GM19035 (cell line): Measurements from ENCODE around the gene KCNMB2.
"Not testable (repeated sequence)": the region's sequence is repeated elsewhere in the genome, so short reads cannot be mapped to it uniquely, and the experiment has no call there.

Experiments used
- ATAC-seq: cut with Tn5 transposase; IDR thresholded peaks from one replicate; pipeline ENCODE4 v1.9.1; 2021; ENCODE audit not compliant: unreplicated experiment

KCNMB2 gene

GRCh38 chr3:178850450-178851190, 314.4 kb downstream of the KCNMB2 start:
- ATAC-seq = no peak

GRCh38 chr3:178851564-178851963, 315.3 kb downstream of the KCNMB2 start:
- no peak for ATAC-seq

GRCh38 chr3:178856804-178857203, 320.6 kb downstream of the KCNMB2 start:
- ATAC-seq = no peak

GRCh38 chr3:178859386-178859785, 323.1 kb downstream of the KCNMB2 start:
- no peak for ATAC-seq

GRCh38 chr3:178859900-178860436, 323.7 kb downstream of the KCNMB2 start:
- not testable (repeated sequence) for ATAC-seq

- no peak for ATAC-seq
Observed at GRCh38 chr3:178868681-178869080, 332.4 kb downstream of the KCNMB2 start.

- ATAC-seq = no peak
Observed at GRCh38 chr3:178870085-178870484, 333.8 kb downstream of the KCNMB2 start.

GRCh38 chr3:178875157-178875556, 338.9 kb downstream of the KCNMB2 start:
- ATAC-seq = no peak

GRCh38 chr3:178875836-178876235, 339.6 kb downstream of the KCNMB2 start:
- no peak for ATAC-seq

- ATAC-seq = no peak
Observed at GRCh38 chr3:178880274-178880673, 344.0 kb downstream of the KCNMB2 start.
